GM08714 (cell line): ENCODE measurements around the gene RBP2.
"Not testable (repeated sequence)": the region's sequence is repeated elsewhere in the genome, so short reads cannot be mapped to it uniquely, and the experiment has no call there.

ENCODE experiments used
- H3K4me3 ChIP-seq: fragments of 200-500 bp; sonication (Bioruptor generic); 2 replicates; pipeline ENCODE4 v1.5.1; 2014; ENCODE audit warnings: mild to moderate bottlenecking, low read length, inconsistent platforms
- ZNF274 ChIP-seq: IDR thresholded peaks from 2 replicates; pipeline ENCODE4 v1.6.1; 2012; ENCODE audit warnings: mild to moderate bottlenecking, low read depth, low read length

The RBP2 gene

DNA sequence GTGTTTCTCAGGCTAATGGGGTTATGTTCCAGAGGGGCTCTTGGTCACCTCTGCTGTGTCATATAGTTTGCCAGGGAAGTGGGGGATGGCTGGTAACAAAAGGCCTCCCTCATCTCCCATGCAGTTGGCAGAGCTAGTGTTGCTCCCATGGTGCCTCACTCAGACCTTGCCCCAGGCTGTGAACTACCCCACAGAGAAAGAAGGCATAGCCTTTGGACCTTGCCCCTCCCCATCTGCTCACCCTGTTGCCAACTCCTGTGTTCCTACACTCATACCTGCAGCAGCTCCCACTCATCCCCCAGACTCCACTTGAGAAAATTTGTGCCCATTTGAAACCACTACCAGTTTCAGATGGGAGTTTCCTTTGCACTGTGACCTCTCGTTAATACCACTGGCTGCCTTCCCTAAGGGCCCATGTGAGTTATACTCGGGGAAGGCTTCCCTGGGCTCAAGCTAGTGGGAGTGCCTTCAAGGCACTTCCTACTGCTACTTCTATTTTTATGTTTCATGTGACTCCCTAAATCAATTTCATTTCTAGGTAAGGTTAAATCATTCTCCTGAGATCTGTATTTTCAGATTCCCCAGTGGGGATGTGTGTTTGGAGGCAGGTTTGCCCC, 61.6 kb downstream of the RBP2 start:
- TF ChIP-seq ZNF274 = no peak
- no peak overlapping the region for H3K4me3 ChIP-seq

- not testable (repeated sequence) for H3K4me3 ChIP-seq
Measured at GRCh38 chr3:139412891-139413290, 63.4 kb downstream of the RBP2 start.
